A673 (cell line): ENCODE results near the gene BLOC1S5.

Experiments used
- EZH2 ChIP-seq: fragments of 200-600 bp; sonication (generic); IDR thresholded peaks from 2 replicates; pipeline ENCODE4 v1.6.1; 2017; ENCODE audit warnings: borderline replicate concordance, low read depth, mild to moderate bottlenecking, mixed read lengths, antibody characterized with exemption, low read length; ENCODE audit not compliant: poor library complexity, severe bottlenecking
- TF ChIP-seq, protein P1 (sequence below): fragments of 300-800, 200-600 bp; sonication (generic); conservative IDR thresholded peaks from 2 replicates; pipeline ENCODE4 v1.5.1; 2017; ENCODE audit warnings: low read depth, mild to moderate bottlenecking, antibody characterized with exemption, low read length, moderate library complexity, mixed read lengths

GRCh38 chr6:8082572-8082953, 18.4 kb upstream of the BLOC1S5 start:
- TF ChIP-seq, protein P1, sequence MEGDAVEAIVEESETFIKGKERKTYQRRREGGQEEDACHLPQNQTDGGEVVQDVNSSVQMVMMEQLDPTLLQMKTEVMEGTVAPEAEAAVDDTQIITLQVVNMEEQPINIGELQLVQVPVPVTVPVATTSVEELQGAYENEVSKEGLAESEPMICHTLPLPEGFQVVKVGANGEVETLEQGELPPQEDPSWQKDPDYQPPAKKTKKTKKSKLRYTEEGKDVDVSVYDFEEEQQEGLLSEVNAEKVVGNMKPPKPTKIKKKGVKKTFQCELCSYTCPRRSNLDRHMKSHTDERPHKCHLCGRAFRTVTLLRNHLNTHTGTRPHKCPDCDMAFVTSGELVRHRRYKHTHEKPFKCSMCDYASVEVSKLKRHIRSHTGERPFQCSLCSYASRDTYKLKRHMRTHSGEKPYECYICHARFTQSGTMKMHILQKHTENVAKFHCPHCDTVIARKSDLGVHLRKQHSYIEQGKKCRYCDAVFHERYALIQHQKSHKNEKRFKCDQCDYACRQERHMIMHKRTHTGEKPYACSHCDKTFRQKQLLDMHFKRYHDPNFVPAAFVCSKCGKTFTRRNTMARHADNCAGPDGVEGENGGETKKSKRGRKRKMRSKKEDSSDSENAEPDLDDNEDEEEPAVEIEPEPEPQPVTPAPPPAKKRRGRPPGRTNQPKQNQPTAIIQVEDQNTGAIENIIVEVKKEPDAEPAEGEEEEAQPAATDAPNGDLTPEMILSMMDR, result no peak
- TF ChIP-seq EZH2, result no peak
